MM.1S (cell line): Measurements from ENCODE around the gene LHFPL2.

Experiments used
- DNase-seq: peaks from one replicate; pipeline ENCODE4 v3.0.0-alpha.2; 2015
- H2AFZ ChIP-seq: fragments of 300-600 bp; sonication (generic); 2 replicates; pipeline ENCODE4 v1.6.0; 2016; ENCODE audit warnings: antibody characterized with exemption, low read length
- H3F3A ChIP-seq: fragments of 300-600 bp; sonication (generic); 2 replicates; pipeline ENCODE4 v1.6.1; 2016; ENCODE audit warnings: mild to moderate bottlenecking, antibody characterized with exemption, low read length, moderate library complexity, mixed read lengths; ENCODE audit not compliant: insufficient read depth
- H3K27ac ChIP-seq: fragments of 300-600 bp; sonication (generic); 2 replicates; pipeline ENCODE4 v1.5.1; 2016; ENCODE audit warnings: mild to moderate bottlenecking, low read length
- H3K27me3 ChIP-seq: fragments of 300-600 bp; sonication (generic); replicated peaks from 2 replicates; pipeline ENCODE4 v1.6.0; 2016; ENCODE audit warnings: low read length; ENCODE audit not compliant: insufficient read depth
- H3K36me3 ChIP-seq: fragments of 300-600 bp; sonication (generic); replicated peaks from 2 replicates; pipeline ENCODE4 v1.6.1; 2016; ENCODE audit warnings: mild to moderate bottlenecking, low read length, mixed read lengths; ENCODE audit not compliant: insufficient read depth
- H3K4me1 ChIP-seq: fragments of 300-600 bp; sonication (generic); 2 replicates; pipeline ENCODE4 v1.6.1; 2016; ENCODE audit warnings: low read length, mixed read lengths
- H3K4me2 ChIP-seq: fragments of 300-600 bp; sonication (generic); 2 replicates; pipeline ENCODE4 v1.6.0; 2016; ENCODE audit warnings: low read depth, low read length
- H3K4me3 ChIP-seq: fragments of 300-600 bp; sonication (generic); 2 replicates; pipeline ENCODE4 v1.5.1; 2016; ENCODE audit warnings: low read length, mixed read lengths
- H3K79me2 ChIP-seq: fragments of 300-600 bp; sonication (generic); 2 replicates; pipeline ENCODE4 v1.6.1; 2016; ENCODE audit warnings: mixed run types, low read length, mixed read lengths
- H3K9ac ChIP-seq: fragments of 300-600 bp; sonication (generic); 2 replicates; pipeline ENCODE4 v1.6.1; 2016; ENCODE audit warnings: low read length, mixed read lengths
- H3K9me2 ChIP-seq: fragments of 300-600 bp; sonication (generic); replicated peaks from 2 replicates; pipeline ENCODE4 v1.6.1; 2016; ENCODE audit warnings: mild to moderate bottlenecking, low read length, mixed read lengths; ENCODE audit not compliant: insufficient read depth
- H3K9me3 ChIP-seq: fragments of 300-600 bp; sonication (generic); replicated peaks from 2 replicates; pipeline ENCODE4 v1.6.1; 2016; ENCODE audit warnings: mild to moderate bottlenecking, low read length, mixed read lengths; ENCODE audit not compliant: insufficient read depth
- H4K20me1 ChIP-seq: fragments of 300-600 bp; sonication (generic); 2 replicates; pipeline ENCODE4 v1.6.1; 2016; ENCODE audit warnings: mild to moderate bottlenecking, low read length, moderate library complexity, mixed read lengths; ENCODE audit not compliant: insufficient read depth
- EZH2 ChIP-seq: fragments of 300-600 bp; sonication (generic); optimal IDR thresholded peaks from 2 replicates; pipeline ENCODE3; 2017; ENCODE audit warnings: low read depth, mild to moderate bottlenecking, antibody characterized with exemption, low read length, mixed read lengths
- EZH2phosphoT487 ChIP-seq: fragments of 300-600 bp; sonication (generic); IDR thresholded peaks from 2 replicates; pipeline ENCODE4 v1.6.1; 2018; ENCODE audit warnings: antibody characterized with exemption, low read length
- TF ChIP-seq, protein P1 (sequence below): fragments of 300-600 bp; sonication (generic); IDR thresholded peaks from 2 replicates; pipeline ENCODE4 v1.5.1; 2016; ENCODE audit warnings: antibody characterized with exemption, low read length, mixed read lengths

Gene LHFPL2

GRCh38 chr5:78615697-78616096 lies 32.9 kb downstream of the LHFPL2 start:
- no peak for TF ChIP-seq EZH2
- TF ChIP-seq, protein P1, sequence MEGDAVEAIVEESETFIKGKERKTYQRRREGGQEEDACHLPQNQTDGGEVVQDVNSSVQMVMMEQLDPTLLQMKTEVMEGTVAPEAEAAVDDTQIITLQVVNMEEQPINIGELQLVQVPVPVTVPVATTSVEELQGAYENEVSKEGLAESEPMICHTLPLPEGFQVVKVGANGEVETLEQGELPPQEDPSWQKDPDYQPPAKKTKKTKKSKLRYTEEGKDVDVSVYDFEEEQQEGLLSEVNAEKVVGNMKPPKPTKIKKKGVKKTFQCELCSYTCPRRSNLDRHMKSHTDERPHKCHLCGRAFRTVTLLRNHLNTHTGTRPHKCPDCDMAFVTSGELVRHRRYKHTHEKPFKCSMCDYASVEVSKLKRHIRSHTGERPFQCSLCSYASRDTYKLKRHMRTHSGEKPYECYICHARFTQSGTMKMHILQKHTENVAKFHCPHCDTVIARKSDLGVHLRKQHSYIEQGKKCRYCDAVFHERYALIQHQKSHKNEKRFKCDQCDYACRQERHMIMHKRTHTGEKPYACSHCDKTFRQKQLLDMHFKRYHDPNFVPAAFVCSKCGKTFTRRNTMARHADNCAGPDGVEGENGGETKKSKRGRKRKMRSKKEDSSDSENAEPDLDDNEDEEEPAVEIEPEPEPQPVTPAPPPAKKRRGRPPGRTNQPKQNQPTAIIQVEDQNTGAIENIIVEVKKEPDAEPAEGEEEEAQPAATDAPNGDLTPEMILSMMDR = no peak
- TF ChIP-seq EZH2phosphoT487 = no peak
- Histone ChIP-seq H3F3A (no peaks in the 10 kb centered on the region), H3K9ac (no peak overlapping the region), H4K20me1 (no peaks in the 10 kb centered on the region), H3K36me3 (no peaks in the 10 kb centered on the region), H3K27me3 (no peaks in the 10 kb centered on the region), H3K9me2 (no peaks in the 10 kb centered on the region), H3K4me1 (no peaks in the 10 kb centered on the region), H2AFZ (no peak overlapping the region), H3K79me2 (no peaks in the 10 kb centered on the region), H3K4me3 (no peak overlapping the region), H3K4me2 (no peak overlapping the region), H3K9me3 (no peaks in the 10 kb centered on the region), H3K27ac (no peak overlapping the region)
- DNase-seq = no peak

DNA sequence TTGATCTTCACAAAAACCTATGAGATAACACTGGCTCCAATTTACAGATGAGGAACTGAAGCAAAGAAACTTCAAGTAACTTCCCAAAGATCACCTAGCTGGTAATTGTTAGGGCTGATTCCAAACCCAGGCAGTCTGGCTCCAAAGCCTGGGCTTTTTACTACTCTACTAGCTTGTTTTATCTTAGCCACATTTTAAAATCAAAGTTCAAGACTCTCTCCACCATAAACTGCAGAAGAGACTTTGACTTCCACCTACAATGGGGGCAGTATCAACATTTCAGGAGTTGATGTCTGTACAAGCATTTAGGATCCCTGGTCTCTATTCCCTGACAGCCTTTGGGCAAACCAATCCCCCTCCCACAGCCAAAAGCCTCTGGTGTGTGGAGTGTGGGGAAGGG lies 33.8 kb downstream of the LHFPL2 start:
- H3K36me3 ChIP-seq = no peaks in the 10 kb centered on the region

GRCh38 chr5:78613756-78614155 lies 34.8 kb downstream of the LHFPL2 start:
- DNase-seq = no peak
- H3K4me3 ChIP-seq = no peak overlapping the region
- TF ChIP-seq EZH2phosphoT487 = no peak
- no peak for TF ChIP-seq EZH2
- TF ChIP-seq, protein P1 = no peak
- no peaks in the 10 kb centered on the region for H3K36me3 ChIP-seq
- no peaks in the 10 kb centered on the region for H3F3A ChIP-seq
- no peaks in the 10 kb centered on the region for H3K9me2 ChIP-seq
- H2AFZ ChIP-seq = no peak overlapping the region
- H3K9ac ChIP-seq = no peak overlapping the region
- no peaks in the 10 kb centered on the region for H3K4me1 ChIP-seq
- no peaks in the 10 kb centered on the region for H3K9me3 ChIP-seq
- no peaks in the 10 kb centered on the region for H4K20me1 ChIP-seq
- H3K27ac ChIP-seq = no peak overlapping the region
- no peaks in the 10 kb centered on the region for H3K79me2 ChIP-seq
- no peak overlapping the region for H3K4me2 ChIP-seq
- no peaks in the 10 kb centered on the region for H3K27me3 ChIP-seq

More for the DNA sequence above, 33.8 kb downstream of the LHFPL2 start:
- Histone ChIP-seq H3K9me2 (no peaks in the 10 kb centered on the region), H3F3A (no peaks in the 10 kb centered on the region), H3K4me1 (no peaks in the 10 kb centered on the region), H3K4me2 (no peak overlapping the region), H3K27me3 (no peaks in the 10 kb centered on the region), H3K9me3 (no peaks in the 10 kb centered on the region), H3K79me2 (no peaks in the 10 kb centered on the region), H3K4me3 (no peak overlapping the region), H4K20me1 (no peaks in the 10 kb centered on the region), H3K27ac (no peak overlapping the region), H2AFZ (no peak overlapping the region), H3K9ac (no peak overlapping the region)
- no peak for DNase-seq
- TF ChIP-seq EZH2phosphoT487 (no peak), EZH2 (no peak)
- TF ChIP-seq, protein P1 = no peak
